ENCODE results near the gene ABHD14A. TPM values are rescaled to one million over a fixed set of nuclear protein-coding genes. Genes with fewer than 3 reads are reported as not detected.
"Not testable (repeated sequence)": the region's sequence is repeated elsewhere in the genome, so short reads cannot be mapped to it uniquely, and the experiment has no call there.

The ABHD14A gene
- total RNA-seq, 4 donors from 2014 or later, result 20.1 to 52.7 (median 22.6) TPM

- H3K27ac ChIP-seq, result peak overlapping the region in 2 of 4 donors; percentile 93
- no peak for DNase-seq (ENCODE audit: low spot score in 2 of 2)
Measured at GRCh38 chr3:51985063-51985462, 10.2 kb downstream of the ABHD14A start.

GRCh38 chr3:51986010-51986947 is 11.4 kb downstream of the ABHD14A start:
- no peak for DNase-seq (ENCODE audit: low spot score in 2 of 2)
- no peak overlapping the region for H3K4me3 ChIP-seq
- WGBS, 2 donors, result 84 to 85% methylated on average over 9 to 12 of the region's 12 CpGs
- TF ChIP-seq, protein P1, sequence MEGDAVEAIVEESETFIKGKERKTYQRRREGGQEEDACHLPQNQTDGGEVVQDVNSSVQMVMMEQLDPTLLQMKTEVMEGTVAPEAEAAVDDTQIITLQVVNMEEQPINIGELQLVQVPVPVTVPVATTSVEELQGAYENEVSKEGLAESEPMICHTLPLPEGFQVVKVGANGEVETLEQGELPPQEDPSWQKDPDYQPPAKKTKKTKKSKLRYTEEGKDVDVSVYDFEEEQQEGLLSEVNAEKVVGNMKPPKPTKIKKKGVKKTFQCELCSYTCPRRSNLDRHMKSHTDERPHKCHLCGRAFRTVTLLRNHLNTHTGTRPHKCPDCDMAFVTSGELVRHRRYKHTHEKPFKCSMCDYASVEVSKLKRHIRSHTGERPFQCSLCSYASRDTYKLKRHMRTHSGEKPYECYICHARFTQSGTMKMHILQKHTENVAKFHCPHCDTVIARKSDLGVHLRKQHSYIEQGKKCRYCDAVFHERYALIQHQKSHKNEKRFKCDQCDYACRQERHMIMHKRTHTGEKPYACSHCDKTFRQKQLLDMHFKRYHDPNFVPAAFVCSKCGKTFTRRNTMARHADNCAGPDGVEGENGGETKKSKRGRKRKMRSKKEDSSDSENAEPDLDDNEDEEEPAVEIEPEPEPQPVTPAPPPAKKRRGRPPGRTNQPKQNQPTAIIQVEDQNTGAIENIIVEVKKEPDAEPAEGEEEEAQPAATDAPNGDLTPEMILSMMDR (IDR thresholded peaks at IDR 0.05), result no peak
- no peak for TF ChIP-seq POLR2A (IDR thresholded peaks at IDR 0.05)
- no peak for TF ChIP-seq EP300 (IDR thresholded peaks at IDR 0.05)
- peak overlapping the region in 2 of 4 donors; percentile 23 to 65 for H3K27ac ChIP-seq
- H3K9me3 ChIP-seq, result no peaks in the 10 kb centered on the region
- peaks cover 0 to 40% (median 18%) of the 10 kb centered on the region in 4 donors for H3K4me1 ChIP-seq
- peaks cover 0 to 50% (median 0%) of the 10 kb centered on the region in 3 donors for H3K36me3 ChIP-seq
- H3K27me3 ChIP-seq, result no peaks in the 10 kb centered on the region

More at GRCh38 chr3:51985063-51985462, 10.2 kb downstream of the ABHD14A start:
- TF ChIP-seq, protein P1 (IDR thresholded peaks at IDR 0.05), result no peak
- TF ChIP-seq EP300 (IDR thresholded peaks at IDR 0.05) (no peak), POLR2A (IDR thresholded peaks at IDR 0.05) (no peak)
- WGBS, 2 donors, result 85 to 86% methylated on average over 6 of the region's 6 CpGs
- H3K27me3 ChIP-seq, result no peaks in the 10 kb centered on the region
- no peaks in the 10 kb centered on the region for H3K9me3 ChIP-seq
- peaks cover 0 to 42% (median 20%) of the 10 kb centered on the region in 4 donors for H3K4me1 ChIP-seq
- peaks cover 0 to 42% (median 0%) of the 10 kb centered on the region in 3 donors for H3K36me3 ChIP-seq
- H3K4me3 ChIP-seq, result no peak overlapping the region

- Histone ChIP-seq H3K4me1 (peaks cover 0 to 35% (median 12%) of the 10 kb centered on the region in 4 donors), H3K36me3 (peaks cover 0 to 63% (median 0%) of the 10 kb centered on the region in 3 donors), H3K4me3 (no peak overlapping the region), H3K27me3 (no peaks in the 10 kb centered on the region), H3K27ac (peak overlapping the region in 1 of 4 donors; percentile 65), H3K9me3 (no peaks in the 10 kb centered on the region)
- no peak for TF ChIP-seq POLR2A (IDR thresholded peaks at IDR 0.05)
- WGBS, 2 donors, result 66 to 86% methylated on average over 7 of the region's 7 CpGs
- DNase-seq (ENCODE audit: low spot score in 2 of 2), result no peak
Measured at GRCh38 chr3:51987568-51987967, 12.7 kb downstream of the ABHD14A start.

DNA sequence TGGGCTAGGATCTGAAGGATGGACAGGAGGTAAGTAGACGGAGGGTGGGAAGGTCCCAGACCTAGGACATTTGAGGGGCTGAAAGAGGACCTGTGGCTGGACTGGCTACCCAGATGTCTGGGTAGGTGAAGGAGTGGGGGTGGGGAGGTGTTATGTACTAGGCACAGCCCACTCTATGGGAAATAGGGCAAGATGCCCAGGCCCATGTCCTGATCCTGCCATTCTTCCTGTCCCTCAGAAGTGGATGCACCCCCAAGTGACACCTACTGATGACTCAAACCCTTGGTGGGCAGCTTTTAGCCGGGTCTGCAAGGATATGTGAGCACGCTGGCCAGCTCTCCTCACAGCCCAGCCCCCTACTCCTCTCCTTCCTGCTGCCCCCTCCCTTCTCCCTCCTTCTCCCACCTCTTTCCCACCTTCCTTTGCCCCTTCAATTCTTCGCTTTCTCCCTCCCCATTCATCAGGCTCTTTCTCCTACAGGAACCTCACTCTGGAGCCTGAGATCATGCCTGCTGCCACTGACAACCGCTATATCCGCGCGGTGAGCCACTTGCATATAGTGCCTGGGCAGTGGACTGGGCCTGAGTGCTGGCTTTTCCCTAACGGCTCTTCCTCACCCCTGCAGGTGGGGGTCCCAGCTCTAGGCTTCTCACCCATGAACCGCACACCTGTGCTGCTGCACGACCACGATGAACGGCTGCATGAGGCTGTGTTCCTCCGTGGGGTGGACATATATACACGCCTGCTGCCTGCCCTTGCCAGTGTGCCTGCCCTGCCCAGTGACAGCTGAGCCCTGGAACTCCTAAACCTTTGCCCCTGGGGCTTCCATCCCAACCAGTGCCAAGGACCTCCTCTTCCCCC is 13.7 kb downstream of the ABHD14A start:
- Histone ChIP-seq H3K4me1 (peaks cover 0 to 41% (median 10%) of the 10 kb centered on the region in 4 donors), H3K27ac (peak overlapping the region in 2 of 4 donors; percentile 0 to 11), H3K4me3 (no peak overlapping the region), H3K9me3 (no peaks in the 10 kb centered on the region), H3K27me3 (no peaks in the 10 kb centered on the region), H3K36me3 (peaks cover 0 to 72% (median 0%) of the 10 kb centered on the region in 3 donors)
- 72 to 77% methylated on average over 15 of the region's 15 CpGs for WGBS, 2 donors
- no peak for DNase-seq (ENCODE audit: low spot score in 2 of 2)
- no peak for TF ChIP-seq POLR2A (IDR thresholded peaks at IDR 0.05)
- TF ChIP-seq, protein P1 (IDR thresholded peaks at IDR 0.05), result no peak
- TF ChIP-seq EP300 (IDR thresholded peaks at IDR 0.05), result no peak

GRCh38 chr3:51990501-51990971 is 15.7 kb downstream of the ABHD14A start:
- not testable (repeated sequence) for H3K27ac ChIP-seq
- WGBS, 2 donors, result 87 to 88% methylated on average over 21 to 26 of the region's 38 CpGs
- peaks cover 0 to 42% (median 16%) of the 10 kb centered on the region in 4 donors for H3K4me1 ChIP-seq

More at GRCh38 chr3:51990501-51990971, 15.7 kb downstream of the ABHD14A start:
- DNase-seq (ENCODE audit: low spot score in 2 of 2); H3K4me3 ChIP-seq; H3K27me3 ChIP-seq; H3K9me3 ChIP-seq: not testable (repeated sequence)
- peaks cover 0 to 81% (median 6%) of the 10 kb centered on the region in 3 donors for H3K36me3 ChIP-seq

All from tibial nerve (tissue), 4 donors.